ENCODE measurements around the gene PI16. TPM values are rescaled to one million over a fixed set of nuclear protein-coding genes. Genes with fewer than 3 reads are reported as not detected.

Gene PI16
- total and polyA plus RNA-seq, 9 donors: 0.12 to 43.1 (median 3.1) TPM; not detected in 1

- 68 to 72% (median 70%) methylated on average over 19 to 21 of the region's 21 CpGs for WGBS, 3 donors
- no peak overlapping the region for H3K4me3 ChIP-seq
These were observed 59.3 kb downstream of the PI16 start for GRCh38 chr6:37013516-37014491.

More at GRCh38 chr6:37013516-37014491, 59.3 kb downstream of the PI16 start:
- no peaks in the 10 kb centered on the region for H3K9me3 ChIP-seq
- no peak for TF ChIP-seq EP300 (IDR thresholded peaks at IDR 0.05)
- TF ChIP-seq POLR2A (IDR thresholded peaks at IDR 0.05): no peak
- no peak for TF ChIP-seq CTCF (IDR thresholded peaks at IDR 0.05)
- H3K27me3 ChIP-seq: no peaks in the 10 kb centered on the region
- DNase-seq: no peak
- intact Hi-C loops (cut with DNase I): loop anchor here in 2 of 4 donors (10.0 kb wide), 2 partner anchors 239 to 249 kb away; no protein-coding TSS in a partner anchor
- no peaks in the 10 kb centered on the region for H3K4me1 ChIP-seq (ENCODE audit: insufficient read depth)
- H3K36me3 ChIP-seq: no peaks in the 10 kb centered on the region
- H3K27ac ChIP-seq: no peak overlapping the region

Other genes with a start within 250 kb of the PI16 start
- 10 to 100 TPM in 2 of 7 donors, 1 to 10 TPM in 5; 1.4 to 22.1 (median 7.8) TPM for gene CPNE5, start 115.3 kb upstream of the PI16 start, total RNA-seq
- gene CPNE5, start 115.3 kb upstream of the PI16 start, polyA plus RNA-seq: 1 to 10 TPM; 1.8 to 5.3 TPM
- gene PPIL1, start 79.9 kb upstream of the PI16 start, total RNA-seq: 10 to 100 TPM; 11.6 to 31.0 (median 21.2) TPM
- gene PPIL1, start 79.9 kb upstream of the PI16 start, polyA plus RNA-seq: 10 to 100 TPM; 10.7 to 38.4 TPM
- 10 to 100 TPM; 23.1 to 73.8 (median 62.2) TPM for gene C6orf89, start 68.8 kb upstream of the PI16 start, total RNA-seq
- 100 to 1,000 TPM in 1 of 2 donors, 10 to 100 TPM in 1; 32.9 to 102 TPM for gene C6orf89, start 68.8 kb upstream of the PI16 start, polyA plus RNA-seq
- 100 to 1,000 TPM; 127 to 223 (median 186) TPM for gene MTCH1, start 31.5 kb downstream of the PI16 start, total RNA-seq
- gene MTCH1, start 31.5 kb downstream of the PI16 start, polyA plus RNA-seq: 100 to 1,000 TPM; 114 to 164 TPM
- 10 to 100 TPM in 3 of 7 donors, 1 to 10 TPM in 4; 3.4 to 13.6 (median 5.2) TPM for gene FGD2, start 50.9 kb downstream of the PI16 start, total RNA-seq
- 1 to 10 TPM; 2.3 to 4.0 TPM for gene FGD2, start 50.9 kb downstream of the PI16 start, polyA plus RNA-seq
- 100 to 1,000 TPM in 1 of 7 donors, 10 to 100 TPM in 6; 41.4 to 135 (median 64.9) TPM for gene PIM1, start 215.4 kb downstream of the PI16 start, total RNA-seq
- gene PIM1, start 215.4 kb downstream of the PI16 start, polyA plus RNA-seq: 10 to 100 TPM; 34.2 to 70.0 TPM

All from ovary (tissue), 9 donors.